H1 (cell line): ENCODE data around the gene OR2D2. TPM values are rescaled to one million over a fixed set of nuclear protein-coding genes. Genes with fewer than 3 reads are reported as not detected.

Source experiments
- CTCF ChIA-PET: fragments of 300-600 bp; sonication (Branson Sonifier 250); formaldehyde crosslinking; loops from one replicate; lab custom pipeline; 2021; ENCODE audit not compliant: partially characterized antibody; lab: Charles Lee
- POLR2A ChIA-PET: fragments of 300-600 bp; sonication (Branson Sonifier 250); formaldehyde crosslinking; loops from one replicate; lab custom pipeline; 2021; ENCODE audit warnings: inconsistent platforms; ENCODE audit not compliant: partially characterized antibody; lab: Charles Lee
- DNase-seq, 2 experiments: peaks; one replicate each; pipeline versions ENCODE4 v3.0.0 to v3.0.0-alpha.2; 2010 to 2022; ENCODE audit warnings: low spot score in 2 of 2, low read depth in 1 of 2, mixed read lengths in 1 of 2
- FAIRE-seq: peaks from 2 replicates; lab custom pipeline; 2011; peaks lifted over from hg19 to GRCh38; lab: Jason Lieb, UNC
- H2AFZ ChIP-seq: 2 replicates; pipeline ENCODE4 v1.8.1; 2012; ENCODE audit warnings: low read length, inconsistent platforms
- H2AK5ac ChIP-seq: 2 replicates; pipeline ENCODE4 v1.6.1; 2013; ENCODE audit warnings: low read depth, low read length
- H2BK120ac ChIP-seq: replicated peaks from 2 replicates; pipeline ENCODE3; 2013; ENCODE audit warnings: low read depth, low read length, inconsistent platforms
- H2BK12ac ChIP-seq: 2 replicates; pipeline ENCODE4 v1.6.1; 2013; ENCODE audit warnings: low read depth, low read length
- H2BK15ac ChIP-seq: 2 replicates; pipeline ENCODE4 v1.6.1; 2013; ENCODE audit warnings: low read length
- H2BK20ac ChIP-seq: 2 replicates; pipeline ENCODE4 v1.6.1; 2013; ENCODE audit warnings: low read length
- H2BK5ac ChIP-seq: 2 replicates; pipeline ENCODE4 v1.6.1; 2013; ENCODE audit warnings: low read depth, low read length
- H3K14ac ChIP-seq: 2 replicates; pipeline ENCODE4 v1.6.1; 2013; ENCODE audit warnings: inconsistent platforms; ENCODE audit not compliant: insufficient read length
- H3K18ac ChIP-seq: 2 replicates; pipeline ENCODE4 v1.6.1; 2013; ENCODE audit warnings: low read length; ENCODE audit errors: extremely low read depth
- H3K23ac ChIP-seq: 2 replicates; pipeline ENCODE4 v1.6.1; 2013; ENCODE audit warnings: inconsistent platforms; ENCODE audit not compliant: insufficient read length
- H3K23me2 ChIP-seq: 2 replicates; pipeline ENCODE4 v1.6.1; 2013; ENCODE audit warnings: low read depth, low read length
- H3K27ac ChIP-seq: 2 replicates; pipeline ENCODE4 v1.6.1; 2011; ENCODE audit warnings: low read depth, low read length, inconsistent platforms
- H3K27me3 ChIP-seq, 4 experiments: replicated peaks in 1 of 4; 1 replicate in 1 of 4; 2 replicates in 3 of 4; pipeline versions ENCODE4 v1.6.1 to v1.8.1; 2011 to 2013; ENCODE audit warnings: low read length in 3 of 4, mild to moderate bottlenecking in 3 of 4, inconsistent platforms in 2 of 4, mixed read lengths in 2 of 4, moderate library complexity in 1 of 4; ENCODE audit not compliant: control insufficient read depth in 3 of 4, insufficient read depth in 3 of 4; ENCODE audit errors: extremely low read depth in 1 of 4
- H3K36me3 ChIP-seq, 4 experiments: 2 replicates each; pipeline versions ENCODE4 v1.6.1 to v1.8.1; 2011 to 2013; ENCODE audit warnings: mild to moderate bottlenecking in 4 of 4, low read length in 3 of 4, moderate library complexity in 2 of 4, control low read depth in 1 of 4, inconsistent platforms in 1 of 4; ENCODE audit not compliant: insufficient read depth in 4 of 4, control insufficient read depth in 2 of 4
- H3K4ac ChIP-seq: replicated peaks from 2 replicates; pipeline ENCODE3; 2013; ENCODE audit warnings: low read length, low read depth, mixed read lengths, inconsistent platforms; ENCODE audit not compliant: insufficient read length
- H3K4me1 ChIP-seq, 4 experiments: replicated peaks in 1 of 4; 1 replicate in 1 of 4; 2 replicates in 3 of 4; pipeline versions ENCODE4 v1.6.1 to v1.8.1; 2011 to 2013; ENCODE audit warnings: low read length in 3 of 4, inconsistent platforms in 2 of 4, mixed read lengths in 1 of 4; ENCODE audit not compliant: insufficient read depth in 4 of 4, control insufficient read depth in 3 of 4
- H3K4me2 ChIP-seq, 2 experiments: 2 replicates each; pipeline versions ENCODE4 v1.6.1 to v1.8.1; 2011 to 2013; ENCODE audit warnings: low read depth in 2 of 2, low read length in 2 of 2, control low read depth in 1 of 2, inconsistent platforms in 1 of 2, mild to moderate bottlenecking in 1 of 2; ENCODE audit not compliant: insufficient read depth in 1 of 2
- H3K4me3 ChIP-seq, 4 experiments: fragments of 200-600, 300-600 bp in 1 of 4; sonication (generic), shearing (Covaris generic), sonication (Bioruptor Twin) in 1 of 4; 2 replicates each; pipeline versions ENCODE4 v1.5.1 to v1.8.1; 2011 to 2016; ENCODE audit warnings: low read length in 4 of 4, low read depth in 3 of 4, control low read depth in 2 of 4, inconsistent platforms in 2 of 4, mild to moderate bottlenecking in 2 of 4, mixed read lengths in 1 of 4, moderate library complexity in 1 of 4; ENCODE audit not compliant: insufficient read depth in 2 of 4; ENCODE audit errors: extremely low read depth in 1 of 4
- H3K56ac ChIP-seq: replicated peaks from 2 replicates; pipeline ENCODE3; 2013; ENCODE audit warnings: low read depth, mild to moderate bottlenecking, mixed read lengths, low read length, inconsistent platforms; ENCODE audit not compliant: insufficient read length
- H3K79me1 ChIP-seq: 2 replicates; pipeline ENCODE4 v1.6.1; 2013; ENCODE audit warnings: low read depth, low read length, control low read depth
- H3K79me2 ChIP-seq, 2 experiments: 2 replicates each; pipeline versions ENCODE4 v1.6.1 to v1.8.1; 2012 to 2013; ENCODE audit warnings: low read length in 2 of 2, mild to moderate bottlenecking in 2 of 2, inconsistent platforms in 1 of 2; ENCODE audit not compliant: insufficient read depth in 2 of 2, control insufficient read depth in 1 of 2
- H3K9ac ChIP-seq, 4 experiments: replicated peaks in 1 of 4; 1 replicate in 1 of 4; 2 replicates in 3 of 4; pipeline versions ENCODE4 v1.6.1 to v1.8.1; 2011 to 2013; ENCODE audit warnings: low read depth in 3 of 4, low read length in 3 of 4, control low read depth in 2 of 4, mild to moderate bottlenecking in 2 of 4, moderate library complexity in 2 of 4, inconsistent platforms in 1 of 4; ENCODE audit errors: extremely low read depth in 1 of 4
- H3K9me3 ChIP-seq, 2 experiments: 2 replicates each; pipeline versions ENCODE4 v1.6.1 to v1.8.1; 2012 to 2013; ENCODE audit warnings: mild to moderate bottlenecking in 2 of 2, moderate library complexity in 2 of 2, control low read depth in 1 of 2, inconsistent platforms in 1 of 2, low read depth in 1 of 2, low read length in 1 of 2, mixed read lengths in 1 of 2; ENCODE audit not compliant: insufficient read depth in 2 of 2
- H4K20me1 ChIP-seq, 2 experiments: replicated peaks in 1 of 2; 2 replicates each; pipeline versions ENCODE3 to v1.8.1; 2011 to 2013; ENCODE audit warnings: inconsistent platforms in 2 of 2, low read length in 2 of 2, mild to moderate bottlenecking in 1 of 2; ENCODE audit not compliant: insufficient read depth in 2 of 2, control insufficient read depth in 1 of 2
- H4K5ac ChIP-seq: 2 replicates; pipeline ENCODE4 v1.6.1; 2013; ENCODE audit warnings: low read length, low read depth, mixed read lengths, inconsistent platforms; ENCODE audit not compliant: insufficient read length
- H4K8ac ChIP-seq: 2 replicates; pipeline ENCODE4 v1.8.0; 2013; ENCODE audit warnings: mild to moderate bottlenecking, moderate library complexity, low read length, inconsistent platforms; ENCODE audit not compliant: insufficient read depth; ENCODE audit errors: extremely low read depth
- H4K91ac ChIP-seq: replicated peaks from 2 replicates; pipeline ENCODE3; 2013; ENCODE audit warnings: low read length, mixed read lengths, inconsistent platforms; ENCODE audit not compliant: insufficient read length
- CBX5 ChIP-seq: fragments of 300-800, 300-1000 bp; sonication (generic); IDR thresholded peaks from 2 replicates; pipeline ENCODE4 v1.7.1; 2016; ENCODE audit warnings: antibody characterized with exemption, low read length, low read depth
- CEBPB ChIP-seq: IDR thresholded peaks from 2 replicates; pipeline ENCODE4 v1.6.1; 2012; ENCODE audit warnings: low read depth, low read length
- CHD2 ChIP-seq: IDR thresholded peaks from 2 replicates; pipeline ENCODE4 v1.6.1; 2012; ENCODE audit warnings: low read length, improper control_type of control experiment
- CTBP2 ChIP-seq: IDR thresholded peaks from 2 replicates; pipeline ENCODE4 v1.7.0; 2011; ENCODE audit warnings: borderline replicate concordance, mild to moderate bottlenecking, moderate library complexity, mixed read lengths, low read length; ENCODE audit not compliant: insufficient read depth, insufficient read length
- EGR1 ChIP-seq: IDR thresholded peaks from 2 replicates; pipeline ENCODE4 v1.6.1; 2011; ENCODE audit warnings: low read depth, low read length, borderline replicate concordance
- EZH2 ChIP-seq: fragments of 200-600 bp; sonication (generic); IDR thresholded peaks from 2 replicates; pipeline ENCODE4 v1.7.1; 2012; ENCODE audit warnings: low read depth, mild to moderate bottlenecking, moderate library complexity, low read length, inconsistent platforms; ENCODE audit not compliant: severe bottlenecking
- KDM1A ChIP-seq: fragments of 200-600, 300-600 bp; sonication (generic); IDR thresholded peaks from 2 replicates; pipeline ENCODE4 v1.7.1; 2016; ENCODE audit warnings: mild to moderate bottlenecking, low read length, borderline replicate concordance
- MAFK ChIP-seq: IDR thresholded peaks from 2 replicates; pipeline ENCODE4 v1.6.1; 2012; ENCODE audit warnings: low read depth, mild to moderate bottlenecking, improper control_type of control experiment, low read length
- RAD21 ChIP-seq, 2 experiments: IDR thresholded peaks in 1 of 2; conservative IDR thresholded peaks in 1 of 2; 2 replicates each; pipeline ENCODE4 v1.6.1; 2011; ENCODE audit warnings: low read depth in 2 of 2, low read length in 2 of 2, improper control_type of control experiment in 1 of 2, inconsistent platforms in 1 of 2, mild to moderate bottlenecking in 1 of 2, moderate library complexity in 1 of 2
- SAP30 ChIP-seq: fragments of 300-600 bp; sonication (generic); IDR thresholded peaks from 2 replicates; pipeline ENCODE4 v1.7.1; 2012; ENCODE audit warnings: low read length, moderate library complexity, mild to moderate bottlenecking, inconsistent platforms; ENCODE audit not compliant: insufficient read depth, insufficient replicate concordance
- SRF ChIP-seq: IDR thresholded peaks from 2 replicates; pipeline ENCODE4 v1.6.1; 2011; ENCODE audit warnings: mild to moderate bottlenecking, low read depth, low read length, moderate library complexity
- WGBS, 2 experiments: shearing (Covaris generic) in 1 of 2; methylation state at CpG; one replicate each; pipeline versions ENCODE4 v1.1.6 to v1.1.7; 2013 to 2015; ENCODE audit warnings: low lambda C conversion rate in 2 of 2, mixed read lengths in 2 of 2, inconsistent platforms in 1 of 2, low coverage in 1 of 2, missing lambda C conversion rate in 1 of 2; ENCODE audit not compliant: insufficient replicate concordance in 2 of 2, insufficient coverage in 1 of 2, insufficient read length in 1 of 2; ENCODE audit errors: extremely low coverage in 1 of 2, missing lambda C conversion rate in 1 of 2; 5-methylcytosine and 5-hydroxymethylcytosine counted together
- polyA plus RNA-seq, 7 experiments: library from polyadenylated mRNA; depleted of rRNA in 3 of 7; stranded (reverse) in 5 of 7; unstranded in 2 of 7; fragments of >200 nt in 5 of 7; fragments of 200-250 nt in 2 of 7; gene quantifications; 1 replicate in 5 of 7; 2 replicates in 1 of 7; 4 replicates in 1 of 7; pipeline versions ENCODE4 v1.2.1 to v1.2.3, GENCODE V29; 2011 to 2013; ENCODE audit warnings: missing spikeins in 2 of 7, mixed read lengths in 2 of 7
- total RNA-seq: library from RNA; stranded (reverse); fragmentation: NEBNext Ultra II Directional; extraction: Animal tissue kit (Norgen Biotek cat#: 25700); gene quantifications from 2 replicates; pipeline ENCODE4 v1.2.1, GENCODE V29; 2021

OR2D2 gene
- total and polyA plus RNA-seq, 2 of the 8 experiments (the other 6 are each of a cell fraction or from before 2014, with no cell fraction given): 0.15 TPM; not detected in 1

DNA sequence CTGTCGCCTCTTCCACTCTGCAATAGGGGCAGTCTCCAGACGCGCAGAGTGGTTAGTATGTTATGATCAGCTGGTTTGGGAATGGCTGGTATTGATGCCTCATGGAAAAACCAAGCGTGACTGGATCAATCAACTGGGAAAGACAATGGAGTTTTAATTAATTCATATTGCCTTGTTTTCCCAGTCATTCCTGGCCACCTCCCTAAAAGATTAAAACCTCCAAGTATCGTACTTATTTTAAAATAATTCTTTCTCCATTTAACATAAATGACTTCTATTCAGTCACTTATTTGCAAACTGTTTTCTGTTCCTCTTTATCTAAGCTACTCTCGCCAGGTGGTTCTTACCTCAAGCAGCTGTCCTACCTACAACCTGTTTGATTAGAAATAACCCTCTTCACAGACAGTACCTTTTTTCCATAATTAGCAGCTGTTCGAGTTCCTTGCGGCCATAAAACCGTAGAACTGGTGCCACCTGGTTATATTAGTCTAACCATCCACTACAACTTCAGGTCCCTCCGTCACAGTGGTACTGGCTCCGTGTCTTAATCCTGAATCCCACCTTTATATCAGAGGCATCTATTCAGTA lies 34.8 kb upstream of the OR2D2 start:
- WGBS, 2 experiments: 33% methylated on average over 11 of the region's 11 CpGs; no CpG with 5 or more reads in 1 of the 2 experiments
- CTCF ChIA-PET: interaction anchor here (0.7 to 1.9 kb wide), 3 partner anchors 64 to 173 kb away, joined by 3 to 5 read pairs (median 4); partner anchors contain the start of gene OR10A2
- no peak for TF ChIP-seq SRF
- no peak for TF ChIP-seq SAP30
- TF ChIP-seq EGR1: no peak
- TF ChIP-seq KDM1A: no peak
- TF ChIP-seq EZH2: no peak
- no peak for TF ChIP-seq RAD21 (IDR thresholded peaks at IDR 0.05 in 1 of 2, conservative IDR thresholded peaks at IDR 0.05 in 1 of 2; ENCODE audit: low read depth in 2 of 2, low read length in 2 of 2)
- TF ChIP-seq CBX5: no peak
- TF ChIP-seq CEBPB: no peak
- TF ChIP-seq CHD2: no peak
- no peak for TF ChIP-seq CTBP2
- no peak for TF ChIP-seq MAFK

More for the DNA sequence above, 34.8 kb upstream of the OR2D2 start:
- FAIRE-seq: peak; percentile 19
- H3K9ac ChIP-seq: peak overlapping the region; percentile 73 to 93 (median 84)
- H3K27me3 ChIP-seq: no peaks in the 10 kb centered on the region
- H4K8ac ChIP-seq: no peak overlapping the region
- peaks cover 2 to 10% (median 7%) of the 10 kb centered on the region in 4 experiments; a peak in 5 of 7 replicates for H3K4me1 ChIP-seq
- H2AK5ac ChIP-seq: no peak overlapping the region
- H3K27ac ChIP-seq: peak overlapping the region; percentile 72; the same call in 1 of the 2 replicates
- H4K20me1 ChIP-seq: no peaks in the 10 kb centered on the region
- no peaks in the 10 kb centered on the region for H3K9me3 ChIP-seq
- H2AFZ ChIP-seq: peak overlapping the region; percentile 97; the same call in 1 of the 2 replicates
- H3K4me3 ChIP-seq: peak overlapping the region; percentile 58 to 99 (median 96)
- H3K23ac ChIP-seq: no peak overlapping the region
- H4K91ac ChIP-seq: peak overlapping the region; percentile 31
- peaks cover 7% of the 10 kb centered on the region; the same call in 1 of the 2 replicates for H3K23me2 ChIP-seq
- H2BK120ac ChIP-seq: no peak overlapping the region
- H3K14ac ChIP-seq: no peak overlapping the region
- peak overlapping the region; percentile 83; the same call in 1 of the 2 replicates for H2BK5ac ChIP-seq
- H3K18ac ChIP-seq: peak overlapping the region; percentile 88
- H2BK20ac ChIP-seq: no peak overlapping the region
- H3K79me2 ChIP-seq: peaks cover 0 to 35% of the 10 kb centered on the region in 2 experiments; a peak in 2 of 4 replicates
- H2BK15ac ChIP-seq: no peak overlapping the region
- H3K79me1 ChIP-seq: no peaks in the 10 kb centered on the region; the same call in 1 of the 2 replicates
- no peak overlapping the region for H3K4ac ChIP-seq
- peak overlapping the region; percentile 70 to 98 for H3K4me2 ChIP-seq
- peaks cover 0 to 5% (median 0%) of the 10 kb centered on the region in 4 experiments; a peak in 2 of 8 replicates for H3K36me3 ChIP-seq
- H3K56ac ChIP-seq: no peak overlapping the region
- POLR2A ChIA-PET: interaction anchor here (0.9 to 1.7 kb wide), 6 partner anchors 18 to 605 kb away, joined by 3 to 4 read pairs (median 3); no protein-coding TSS in a partner anchor
- H2BK12ac ChIP-seq: no peak overlapping the region; the same call in 1 of the 2 replicates
- H4K5ac ChIP-seq: no peak overlapping the region
- no peak for DNase-seq
